GM18498 (cell line): ENCODE data around the gene LAG3.
"Not testable (repeated sequence)": the region's sequence is repeated elsewhere in the genome, so short reads cannot be mapped to it uniquely, and the experiment has no call there.

Source experiments
- ATAC-seq: cut with Tn5 transposase; IDR thresholded peaks from one replicate; pipeline ENCODE4 v1.9.1; 2021; ENCODE audit warnings: mild to moderate bottlenecking, moderate library complexity; ENCODE audit not compliant: unreplicated experiment

Gene LAG3

GRCh38 chr12:6772331-6772695, at the start of gene LAG3:
LAG3 (plus strand) TSS chr12:6772520; CDS start chr12:6772853, 333 bp downstream.
- ATAC-seq: no peak

GRCh38 chr12:6722863-6723262, 49.5 kb upstream of the LAG3 start:
- no peak for ATAC-seq

- ATAC-seq: peak; percentile 92
These were observed 48.5 kb upstream of the LAG3 start, which contains the start of gene COPS7A for GRCh38 chr12:6723607-6724408. COPS7A (plus strand) TSS chr12:6724046; CDS start chr12:6724657, 611 bp downstream.

GRCh38 chr12:6724409-6724797, 47.9 kb upstream of the LAG3 start:
- peak; percentile 29 for ATAC-seq

- no peak for ATAC-seq
These were observed 47.0 kb upstream of the LAG3 start for GRCh38 chr12:6725350-6725749.

GRCh38 chr12:6729186-6729585, 43.1 kb upstream of the LAG3 start:
- ATAC-seq: no peak

GRCh38 chr12:6730169-6730568, 42.2 kb upstream of the LAG3 start:
- ATAC-seq: no peak

- ATAC-seq: no peak
These were observed 37.6 kb upstream of the LAG3 start for GRCh38 chr12:6734506-6735387.

- peak; percentile 60 for ATAC-seq
These were observed 36.7 kb upstream of the LAG3 start for GRCh38 chr12:6735448-6736191.

- ATAC-seq: no peak
These were observed 35.6 kb upstream of the LAG3 start for GRCh38 chr12:6736754-6737153.

- ATAC-seq: not testable (repeated sequence)
These were observed 30.2 kb upstream of the LAG3 start for GRCh38 chr12:6742080-6742479.

GRCh38 chr12:6742834-6743233, 29.5 kb upstream of the LAG3 start:
- no peak for ATAC-seq

- not testable (repeated sequence) for ATAC-seq
These were observed 29.0 kb upstream of the LAG3 start for GRCh38 chr12:6743300-6743699.

- ATAC-seq: no peak
These were observed 26.4 kb upstream of the LAG3 start for GRCh38 chr12:6745741-6746525.

- no peak for ATAC-seq
These were observed 25.1 kb upstream of the LAG3 start for GRCh38 chr12:6747216-6747615.

- ATAC-seq: no peak
These were observed 23.6 kb upstream of the LAG3 start for GRCh38 chr12:6748761-6749160.

GRCh38 chr12:6750506-6750905, 21.8 kb upstream of the LAG3 start:
- ATAC-seq: no peak

- ATAC-seq: no peak
These were observed 20.6 kb upstream of the LAG3 start for GRCh38 chr12:6751767-6752166.

- no peak for ATAC-seq
These were observed 20.0 kb upstream of the LAG3 start for GRCh38 chr12:6752167-6752920.
